H1 (cell line): ENCODE measurements around the gene LAMC1. TPM values are rescaled to one million over a fixed set of nuclear protein-coding genes. Genes with fewer than 3 reads are reported as not detected.

Experiments used
- CTCF ChIA-PET: fragments of 300-600 bp; sonication (Branson Sonifier 250); formaldehyde crosslinking; loops from one replicate; lab custom pipeline; 2021; ENCODE audit not compliant: partially characterized antibody; lab: Charles Lee
- POLR2A ChIA-PET: fragments of 300-600 bp; sonication (Branson Sonifier 250); formaldehyde crosslinking; loops from one replicate; lab custom pipeline; 2021; ENCODE audit warnings: inconsistent platforms; ENCODE audit not compliant: partially characterized antibody; lab: Charles Lee
- DNase-seq, 2 experiments: peaks; one replicate each; pipeline versions ENCODE4 v3.0.0 to v3.0.0-alpha.2; 2010 to 2022; ENCODE audit warnings: low spot score in 2 of 2, low read depth in 1 of 2, mixed read lengths in 1 of 2
- FAIRE-seq: peaks from 2 replicates; lab custom pipeline; 2011; peaks lifted over from hg19 to GRCh38; lab: Jason Lieb, UNC
- H2AFZ ChIP-seq: 2 replicates; pipeline ENCODE4 v1.8.1; 2012; ENCODE audit warnings: low read length, inconsistent platforms
- H2AK5ac ChIP-seq: 2 replicates; pipeline ENCODE4 v1.6.1; 2013; ENCODE audit warnings: low read depth, low read length
- H2BK120ac ChIP-seq: replicated peaks from 2 replicates; pipeline ENCODE3; 2013; ENCODE audit warnings: low read depth, low read length, inconsistent platforms
- H2BK12ac ChIP-seq: 2 replicates; pipeline ENCODE4 v1.6.1; 2013; ENCODE audit warnings: low read depth, low read length
- H2BK15ac ChIP-seq: 2 replicates; pipeline ENCODE4 v1.6.1; 2013; ENCODE audit warnings: low read length
- H2BK20ac ChIP-seq: 2 replicates; pipeline ENCODE4 v1.6.1; 2013; ENCODE audit warnings: low read length
- H2BK5ac ChIP-seq: 2 replicates; pipeline ENCODE4 v1.6.1; 2013; ENCODE audit warnings: low read depth, low read length
- H3K14ac ChIP-seq: 2 replicates; pipeline ENCODE4 v1.6.1; 2013; ENCODE audit warnings: inconsistent platforms; ENCODE audit not compliant: insufficient read length
- H3K18ac ChIP-seq: 2 replicates; pipeline ENCODE4 v1.6.1; 2013; ENCODE audit warnings: low read length; ENCODE audit errors: extremely low read depth
- H3K23ac ChIP-seq: 2 replicates; pipeline ENCODE4 v1.6.1; 2013; ENCODE audit warnings: inconsistent platforms; ENCODE audit not compliant: insufficient read length
- H3K23me2 ChIP-seq: 2 replicates; pipeline ENCODE4 v1.6.1; 2013; ENCODE audit warnings: low read depth, low read length
- H3K27ac ChIP-seq: 2 replicates; pipeline ENCODE4 v1.6.1; 2011; ENCODE audit warnings: low read depth, low read length, inconsistent platforms
- H3K27me3 ChIP-seq, 4 experiments: replicated peaks in 1 of 4; 1 replicate in 1 of 4; 2 replicates in 3 of 4; pipeline versions ENCODE4 v1.6.1 to v1.8.1; 2011 to 2013; ENCODE audit warnings: low read length in 3 of 4, mild to moderate bottlenecking in 3 of 4, inconsistent platforms in 2 of 4, mixed read lengths in 2 of 4, moderate library complexity in 1 of 4; ENCODE audit not compliant: control insufficient read depth in 3 of 4, insufficient read depth in 3 of 4; ENCODE audit errors: extremely low read depth in 1 of 4
- H3K36me3 ChIP-seq, 4 experiments: 2 replicates each; pipeline versions ENCODE4 v1.6.1 to v1.8.1; 2011 to 2013; ENCODE audit warnings: mild to moderate bottlenecking in 4 of 4, low read length in 3 of 4, moderate library complexity in 2 of 4, control low read depth in 1 of 4, inconsistent platforms in 1 of 4; ENCODE audit not compliant: insufficient read depth in 4 of 4, control insufficient read depth in 2 of 4
- H3K4ac ChIP-seq: replicated peaks from 2 replicates; pipeline ENCODE3; 2013; ENCODE audit warnings: low read length, low read depth, mixed read lengths, inconsistent platforms; ENCODE audit not compliant: insufficient read length
- H3K4me1 ChIP-seq, 4 experiments: replicated peaks in 1 of 4; 1 replicate in 1 of 4; 2 replicates in 3 of 4; pipeline versions ENCODE4 v1.6.1 to v1.8.1; 2011 to 2013; ENCODE audit warnings: low read length in 3 of 4, inconsistent platforms in 2 of 4, mixed read lengths in 1 of 4; ENCODE audit not compliant: insufficient read depth in 4 of 4, control insufficient read depth in 3 of 4
- H3K4me2 ChIP-seq, 2 experiments: 2 replicates each; pipeline versions ENCODE4 v1.6.1 to v1.8.1; 2011 to 2013; ENCODE audit warnings: low read depth in 2 of 2, low read length in 2 of 2, control low read depth in 1 of 2, inconsistent platforms in 1 of 2, mild to moderate bottlenecking in 1 of 2; ENCODE audit not compliant: insufficient read depth in 1 of 2
- H3K4me3 ChIP-seq, 4 experiments: fragments of 200-600, 300-600 bp in 1 of 4; sonication (generic), shearing (Covaris generic), sonication (Bioruptor Twin) in 1 of 4; 2 replicates each; pipeline versions ENCODE4 v1.5.1 to v1.8.1; 2011 to 2016; ENCODE audit warnings: low read length in 4 of 4, low read depth in 3 of 4, control low read depth in 2 of 4, inconsistent platforms in 2 of 4, mild to moderate bottlenecking in 2 of 4, mixed read lengths in 1 of 4, moderate library complexity in 1 of 4; ENCODE audit not compliant: insufficient read depth in 2 of 4; ENCODE audit errors: extremely low read depth in 1 of 4
- H3K56ac ChIP-seq: replicated peaks from 2 replicates; pipeline ENCODE3; 2013; ENCODE audit warnings: low read depth, mild to moderate bottlenecking, mixed read lengths, low read length, inconsistent platforms; ENCODE audit not compliant: insufficient read length
- H3K79me1 ChIP-seq: 2 replicates; pipeline ENCODE4 v1.6.1; 2013; ENCODE audit warnings: low read depth, low read length, control low read depth
- H3K79me2 ChIP-seq, 2 experiments: 2 replicates each; pipeline versions ENCODE4 v1.6.1 to v1.8.1; 2012 to 2013; ENCODE audit warnings: low read length in 2 of 2, mild to moderate bottlenecking in 2 of 2, inconsistent platforms in 1 of 2; ENCODE audit not compliant: insufficient read depth in 2 of 2, control insufficient read depth in 1 of 2
- H3K9ac ChIP-seq, 4 experiments: replicated peaks in 1 of 4; 1 replicate in 1 of 4; 2 replicates in 3 of 4; pipeline versions ENCODE4 v1.6.1 to v1.8.1; 2011 to 2013; ENCODE audit warnings: low read depth in 3 of 4, low read length in 3 of 4, control low read depth in 2 of 4, mild to moderate bottlenecking in 2 of 4, moderate library complexity in 2 of 4, inconsistent platforms in 1 of 4; ENCODE audit errors: extremely low read depth in 1 of 4
- H3K9me3 ChIP-seq, 2 experiments: 2 replicates each; pipeline versions ENCODE4 v1.6.1 to v1.8.1; 2012 to 2013; ENCODE audit warnings: mild to moderate bottlenecking in 2 of 2, moderate library complexity in 2 of 2, control low read depth in 1 of 2, inconsistent platforms in 1 of 2, low read depth in 1 of 2, low read length in 1 of 2, mixed read lengths in 1 of 2; ENCODE audit not compliant: insufficient read depth in 2 of 2
- H4K20me1 ChIP-seq, 2 experiments: replicated peaks in 1 of 2; 2 replicates each; pipeline versions ENCODE3 to v1.8.1; 2011 to 2013; ENCODE audit warnings: inconsistent platforms in 2 of 2, low read length in 2 of 2, mild to moderate bottlenecking in 1 of 2; ENCODE audit not compliant: insufficient read depth in 2 of 2, control insufficient read depth in 1 of 2
- H4K5ac ChIP-seq: 2 replicates; pipeline ENCODE4 v1.6.1; 2013; ENCODE audit warnings: low read length, low read depth, mixed read lengths, inconsistent platforms; ENCODE audit not compliant: insufficient read length
- H4K8ac ChIP-seq: 2 replicates; pipeline ENCODE4 v1.8.0; 2013; ENCODE audit warnings: mild to moderate bottlenecking, moderate library complexity, low read length, inconsistent platforms; ENCODE audit not compliant: insufficient read depth; ENCODE audit errors: extremely low read depth
- H4K91ac ChIP-seq: replicated peaks from 2 replicates; pipeline ENCODE3; 2013; ENCODE audit warnings: low read length, mixed read lengths, inconsistent platforms; ENCODE audit not compliant: insufficient read length
- ASH2L ChIP-seq: fragments of 200-600, 300-600 bp; sonication (generic); IDR thresholded peaks from one replicate; pipeline ENCODE4 v1.7.1; 2017; ENCODE audit warnings: low read length
- ATF2 ChIP-seq: IDR thresholded peaks from 2 replicates; pipeline ENCODE4 v1.6.1; 2012; ENCODE audit warnings: low read length, inconsistent platforms
- CHD1 ChIP-seq: IDR thresholded peaks from 2 replicates; pipeline ENCODE4 v1.6.1; 2012; ENCODE audit warnings: low read depth, low read length, improper control_type of control experiment
- EGR1 ChIP-seq: IDR thresholded peaks from 2 replicates; pipeline ENCODE4 v1.6.1; 2011; ENCODE audit warnings: low read depth, low read length, borderline replicate concordance
- HDAC2 ChIP-seq, 2 experiments: fragments of 300-600 bp in 1 of 2; sonication (generic) in 1 of 2; IDR thresholded peaks; 2 replicates each; pipeline ENCODE4 v1.6.1; 2011 to 2012; ENCODE audit warnings: low read depth in 2 of 2, low read length in 2 of 2, mild to moderate bottlenecking in 2 of 2, moderate library complexity in 2 of 2, borderline replicate concordance in 1 of 2, inconsistent platforms in 1 of 2
- HDAC6 ChIP-seq: IDR thresholded peaks from one replicate; pipeline ENCODE4 v1.7.1; 2012; ENCODE audit warnings: low read depth, mild to moderate bottlenecking, inconsistent platforms, low read length, moderate library complexity
- NANOG ChIP-seq: IDR thresholded peaks from 2 replicates; pipeline ENCODE4 v1.6.1; 2011; ENCODE audit warnings: low read length, low read depth, mild to moderate bottlenecking, inconsistent platforms; ENCODE audit not compliant: insufficient read depth, poor library complexity, severe bottlenecking
- RBBP5 ChIP-seq: IDR thresholded peaks from 2 replicates; pipeline ENCODE4 v1.7.1; 2012; ENCODE audit warnings: low read depth, mild to moderate bottlenecking, inconsistent platforms, low read length, moderate library complexity, borderline replicate concordance
- RNF2 ChIP-seq: fragments of 200-900, 300-1000 bp; sonication (generic); IDR thresholded peaks from 2 replicates; pipeline ENCODE4 v1.7.1; 2016; ENCODE audit warnings: borderline replicate concordance, low read depth, mild to moderate bottlenecking, antibody characterized with exemption, low read length; ENCODE audit not compliant: poor library complexity, severe bottlenecking; ENCODE audit errors: missing control alignments
- RXRA ChIP-seq: IDR thresholded peaks from 2 replicates; pipeline ENCODE4 v1.6.1; 2011; ENCODE audit warnings: low read depth, mild to moderate bottlenecking, low read length, moderate library complexity; ENCODE audit not compliant: insufficient read depth
- SP1 ChIP-seq: IDR thresholded peaks from 2 replicates; pipeline ENCODE4 v1.6.1; 2011; ENCODE audit warnings: low read depth, low read length
- WGBS, 2 experiments: shearing (Covaris generic) in 1 of 2; methylation state at CpG; one replicate each; pipeline versions ENCODE4 v1.1.6 to v1.1.7; 2013 to 2015; ENCODE audit warnings: low lambda C conversion rate in 2 of 2, mixed read lengths in 2 of 2, inconsistent platforms in 1 of 2, low coverage in 1 of 2, missing lambda C conversion rate in 1 of 2; ENCODE audit not compliant: insufficient replicate concordance in 2 of 2, insufficient coverage in 1 of 2, insufficient read length in 1 of 2; ENCODE audit errors: extremely low coverage in 1 of 2, missing lambda C conversion rate in 1 of 2; 5-methylcytosine and 5-hydroxymethylcytosine counted together
- polyA plus RNA-seq, 7 experiments: library from polyadenylated mRNA; depleted of rRNA in 3 of 7; stranded (reverse) in 5 of 7; unstranded in 2 of 7; fragments of >200 nt in 5 of 7; fragments of 200-250 nt in 2 of 7; gene quantifications; 1 replicate in 5 of 7; 2 replicates in 1 of 7; 4 replicates in 1 of 7; pipeline versions ENCODE4 v1.2.1 to v1.2.3, GENCODE V29; 2011 to 2013; ENCODE audit warnings: missing spikeins in 2 of 7, mixed read lengths in 2 of 7
- total RNA-seq: library from RNA; stranded (reverse); fragmentation: NEBNext Ultra II Directional; extraction: Animal tissue kit (Norgen Biotek cat#: 25700); gene quantifications from 2 replicates; pipeline ENCODE4 v1.2.1, GENCODE V29; 2021

Gene LAMC1
- total and polyA plus RNA-seq, 2 of the 8 experiments (the other 6 are each of a cell fraction or from before 2014, with no cell fraction given) = 47.6 to 90.3 TPM

GRCh38 chr1:183074215-183074614, 51.0 kb downstream of the LAMC1 start:
- Histone ChIP-seq H3K23ac (no peak overlapping the region), H4K20me1 (peaks cover 0 to 3% of the 10 kb centered on the region in 2 experiments), H2BK120ac (no peak overlapping the region), H3K23me2 (no peaks in the 10 kb centered on the region), H3K56ac (no peak overlapping the region), H3K14ac (no peak overlapping the region), H2BK5ac (no peak overlapping the region), H4K91ac (no peak overlapping the region), H4K8ac (no peak overlapping the region), H2AK5ac (no peak overlapping the region), H3K36me3 (no peaks in the 10 kb centered on the region), H3K27ac (no peak overlapping the region), H2BK15ac (no peak overlapping the region), H2BK20ac (no peak overlapping the region), H2BK12ac (no peak overlapping the region), H3K4me2 (no peak overlapping the region), H2AFZ (no peak overlapping the region), H3K4me3 (no peak overlapping the region), H3K9ac (no peak overlapping the region), H3K27me3 (no peaks in the 10 kb centered on the region), H3K4me1 (peaks cover 0 to 6% (median 0%) of the 10 kb centered on the region in 4 experiments; a peak in 1 of 7 replicates), H3K18ac (no peak overlapping the region), H3K4ac (no peak overlapping the region), H4K5ac (no peak overlapping the region), H3K79me1 (no peaks in the 10 kb centered on the region; the same call in 1 of the 2 replicates), H3K9me3 (peaks cover 4 to 6% of the 10 kb centered on the region in 2 experiments; a peak in 2 of 4 replicates), H3K79me2 (peaks cover 0 to 61% of the 10 kb centered on the region in 2 experiments; a peak in 2 of 4 replicates)
- 83% methylated on average over 2 of the region's 2 CpGs; no CpG with 5 or more reads in 1 of the 2 experiments for WGBS, 2 experiments
- DNase-seq (no peak), FAIRE-seq (no peak)
- ChIA-PET POLR2A (interaction anchor here (0.6 kb wide), 1 partner anchor 23 kb away, joined by 4 read pairs; no protein-coding TSS in a partner anchor), CTCF (no interaction called here)
- TF ChIP-seq HDAC2 (IDR thresholded peaks at IDR 0.05; ENCODE audit: borderline replicate concordance in 1 of 2, low read depth in 2 of 2, low read length in 2 of 2) = no peak
- no peak for TF ChIP-seq RNF2
- TF ChIP-seq ASH2L = no peak
- no peak for TF ChIP-seq CHD1
- TF ChIP-seq RBBP5 = no peak
- no peak for TF ChIP-seq EGR1
- TF ChIP-seq RXRA = no peak
- TF ChIP-seq HDAC6 = no peak
- TF ChIP-seq NANOG = no peak
- TF ChIP-seq ATF2 = no peak
- no peak for TF ChIP-seq SP1
